K562 (cell line): ENCODE measurements around the gene PPIP5K2. TPM values are rescaled to one million over a fixed set of nuclear protein-coding genes. Genes with fewer than 3 reads are reported as not detected.
A peak's percentile ranks its signal among the peaks of the same experiment; 100 is the strongest.

Experiments
- ATF1 ChIP-seq, 2 experiments: fragments of 450-650 bp in 1 of 2; IDR thresholded peaks; 2 replicates each; pipeline ENCODE4 v1.6.1; 2016; ENCODE audit warnings: missing compliant biosample characterization in 1 of 2, missing genetic modification characterization in 1 of 2
- BRD9 ChIP-seq: fragments of 450-650 bp; IDR thresholded peaks from 2 replicates; pipeline ENCODE4 v1.6.1; 2018; ENCODE audit warnings: low read depth; ENCODE audit not compliant: partially characterized antibody
- CAMTA2 ChIP-seq: fragments of 250-450 bp; sonication (Bioruptor Pico); conservative IDR thresholded peaks from 2 replicates; pipeline ENCODE4 v1.5.1; 2022
- CBFA2T3 ChIP-seq: fragments of 450-650 bp; IDR thresholded peaks from 2 replicates; pipeline ENCODE4 v1.6.1; 2017
- DEAF1 ChIP-seq: fragments of 450-650 bp; formaldehyde crosslinking; IDR thresholded peaks from 2 replicates; pipeline ENCODE4 v1.4.0; 2020; ENCODE audit warnings: mild to moderate bottlenecking, moderate library complexity
- DIDO1 ChIP-seq: fragments of 450-650 bp; IDR thresholded peaks from 2 replicates; pipeline ENCODE4 v1.6.1; 2016; ENCODE audit warnings: low read depth, missing biosample characterization, missing genetic modification characterization
- GATAD2B ChIP-seq: fragments of 450-650 bp; IDR thresholded peaks from 2 replicates; pipeline ENCODE4 v1.6.1; 2017; ENCODE audit warnings: mild to moderate bottlenecking, borderline replicate concordance
- GTF2F1 ChIP-seq: IDR thresholded peaks from 2 replicates; pipeline ENCODE4 v1.6.1; 2011; ENCODE audit warnings: low read depth, low read length, improper control_type of control experiment
- HLTF ChIP-seq: fragments of 450-650 bp; IDR thresholded peaks from 2 replicates; pipeline ENCODE4 v1.6.1; 2016
- HSF4 ChIP-seq: fragments of 250-450 bp; sonication (Bioruptor Pico); IDR thresholded peaks from 2 replicates; pipeline ENCODE4 v2.1.2; 2022; ENCODE audit warnings: mild to moderate bottlenecking, moderate library complexity, borderline replicate concordance
- KAT2B ChIP-seq: IDR thresholded peaks from one replicate; pipeline ENCODE4 v1.6.1; 2012; ENCODE audit warnings: low read depth, mild to moderate bottlenecking, control low read depth, inconsistent platforms, low read length, moderate library complexity
- LCOR ChIP-seq: sonication (generic); formaldehyde crosslinking; IDR thresholded peaks from 2 replicates; pipeline ENCODE4 v1.8.0; 2022; ENCODE audit warnings: mild to moderate bottlenecking, missing genetic modification reagents
- NFATC3 ChIP-seq: fragments of 450-650 bp; IDR thresholded peaks from 2 replicates; pipeline ENCODE4 v1.6.1; 2017; ENCODE audit warnings: mild to moderate bottlenecking
- RFX7 ChIP-seq: fragments of 250-450 bp; sonication (Bioruptor Pico); IDR thresholded peaks from 2 replicates; pipeline ENCODE4 v1.5.1; 2021; ENCODE audit warnings: mild to moderate bottlenecking
- RNF2 ChIP-seq: sonication (generic); IDR thresholded peaks from 2 replicates; pipeline ENCODE4 v1.6.1; 2016
- STAT5B ChIP-seq: fragments of 250-450 bp; sonication (Bioruptor Pico); IDR thresholded peaks from 2 replicates; pipeline ENCODE4 v1.8.0; 2021; ENCODE audit warnings: mild to moderate bottlenecking, inconsistent platforms
- YY1 ChIP-seq, 3 experiments: IDR thresholded peaks; 2 replicates each; pipeline ENCODE4 v1.6.1; 2011; ENCODE audit warnings: low read length in 2 of 3, mild to moderate bottlenecking in 2 of 3, moderate library complexity in 2 of 3, borderline replicate concordance in 1 of 3, control low read depth in 1 of 3, low read depth in 1 of 3; ENCODE audit not compliant: insufficient read depth in 3 of 3, insufficient replicate concordance in 2 of 3, control insufficient read depth in 1 of 3, insufficient read length in 1 of 3; ENCODE audit errors: extremely low read depth in 1 of 3
- ZKSCAN8 ChIP-seq: fragments of 200-800 bp; sonication (Bioruptor generic); IDR thresholded peaks from 2 replicates; pipeline ENCODE4 v1.6.1; 2016; ENCODE audit warnings: missing genetic modification characterization, missing compliant biosample characterization
- ZNF175 ChIP-seq: fragments of 200-800 bp; sonication (Bioruptor generic); IDR thresholded peaks from 2 replicates; pipeline ENCODE4 v1.6.1; 2016; ENCODE audit warnings: low read depth, mild to moderate bottlenecking, missing genetic modification characterization, missing compliant biosample characterization
- ZNF57 ChIP-seq: fragments of 450-650 bp; formaldehyde crosslinking; IDR thresholded peaks from 2 replicates; pipeline ENCODE4 v1.4.0; 2020; ENCODE audit warnings: mild to moderate bottlenecking, moderate library complexity
- polyA plus RNA-seq, 8 experiments: library from polyadenylated mRNA; depleted of rRNA in 4 of 8; stranded (reverse) in 5 of 8; unstranded in 3 of 8; fragments of >200 nt; fragmentation: Nextera tagmentation in 2 of 8; fragmentation: Illumina TruSeq in 1 of 8; extraction: Ambion mirVana in 2 of 8; extraction: Trizol in 1 of 8; gene quantifications; 2 replicates each; pipeline versions ENCODE4 v1.2.1 to v1.2.3, GENCODE V29; 2011 to 2014; ENCODE audit warnings: inconsistent platforms in 1 of 8, missing spikeins in 1 of 8
- total RNA-seq, 7 experiments: library from RNA; depleted of rRNA in 6 of 7; stranded (reverse); fragments of >200 nt in 6 of 7; fragmentation: Illumina TruSeq in 2 of 7; extraction: Trizol in 2 of 7; gene quantifications; 2 replicates each; pipeline versions ENCODE4 v1.2.1 to v1.2.3, GENCODE V29; 2011 to 2021; ENCODE audit warnings: low replicate concordance in 1 of 7
- TF ChIP-seq, protein P1 (sequence below): sonication (generic); formaldehyde crosslinking; IDR thresholded peaks from 2 replicates; pipeline ENCODE4 v1.4.0; 2020; ENCODE audit warnings: mild to moderate bottlenecking, missing genetic modification reagents
- TF ChIP-seq, protein P2 (sequence below), 2 experiments: fragments of 450-650 bp in 1 of 2; sonication (generic) in 1 of 2; formaldehyde crosslinking; conservative IDR thresholded peaks; 2 replicates each; pipeline versions ENCODE4 v1.4.0 to v1.8.1; 2020 to 2022; ENCODE audit warnings: mild to moderate bottlenecking in 1 of 2, missing genetic modification reagents in 1 of 2
- TF ChIP-seq, protein P3 (sequence below): fragments of 450-650 bp; formaldehyde crosslinking; IDR thresholded peaks from 2 replicates; pipeline ENCODE4 v1.4.0; 2020; ENCODE audit warnings: mild to moderate bottlenecking, mixed read lengths

PPIP5K2 gene
- total and polyA plus RNA-seq, 9 of the 15 experiments (the other 6 are each of a cell fraction or from before 2014, with no cell fraction given): 39.4 to 150 (median 99.1) TPM

DNA sequence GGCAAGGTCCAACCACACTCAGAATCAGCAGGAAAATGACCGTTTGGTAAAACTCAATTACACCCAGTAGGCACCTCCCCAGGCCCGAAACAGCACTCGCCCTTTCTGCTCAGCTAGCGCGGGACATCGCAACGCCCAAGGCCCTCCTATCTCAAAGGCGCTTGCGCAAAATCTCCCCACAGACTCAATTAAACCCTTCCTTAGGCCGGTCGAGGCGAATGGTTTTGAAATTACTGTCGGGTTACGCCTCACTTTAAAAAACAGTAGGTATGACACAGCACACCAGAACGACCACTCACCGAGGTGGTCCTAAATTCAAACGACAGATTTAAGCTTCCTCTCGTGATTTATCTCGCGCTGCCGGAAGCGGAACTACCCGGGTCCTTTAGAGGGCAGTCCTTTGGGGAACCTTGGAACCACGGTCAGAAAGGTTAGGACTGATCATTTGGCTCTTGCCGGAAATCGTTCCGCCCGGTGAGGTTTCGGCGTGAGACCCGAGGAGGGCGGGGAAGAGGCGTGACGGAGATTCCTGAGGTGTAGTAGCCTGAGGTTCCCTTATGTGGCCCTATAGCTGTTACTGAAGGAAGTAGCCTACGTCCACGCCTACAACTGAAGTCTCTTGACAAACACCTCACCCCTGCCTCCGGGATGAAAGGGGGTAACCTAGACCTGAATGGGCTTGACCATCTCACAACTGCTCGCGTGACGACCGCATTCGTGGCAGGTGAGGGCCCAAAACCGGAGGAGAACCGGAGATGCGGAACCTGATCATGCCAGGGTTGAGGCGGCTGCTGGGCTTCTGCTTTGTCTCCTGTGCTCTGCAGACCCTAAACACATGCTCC is at the start of gene PPIP5K2, which contains the start of gene GIN1 (continued):
- TF ChIP-seq KAT2B (no peak), ZNF57 (CRISPR knock-in tag) (no peak), DIDO1 (tag) (peak; percentile 94), HLTF (no peak), HSF4 (CRISPR knock-in tag) (no peak), RNF2 (0 out of 2 replicates have a peak, but pooled peaks have one; percentile 66), CBFA2T3 (no peak), ATF1 (CRISPR knock-in tag; IDR thresholded peaks at IDR 0.05) (no peak), ATF1 (tag; IDR thresholded peaks at IDR 0.05) (peak; percentile 91), STAT5B (no peak), CAMTA2 (CRISPR knock-in tag) (no peak), ZNF175 (CRISPR knock-in tag) (no peak), LCOR (peak; percentile 98), BRD9 (no peak), GATAD2B (peak; percentile 78), RFX7 (CRISPR knock-in tag) (no peak), ZKSCAN8 (peak; percentile 60; the same call in 1 of the 2 replicates), NFATC3 (no peak), YY1 (IDR thresholded peaks at IDR 0.05; ENCODE audit: borderline replicate concordance in 1 of 3, control insufficient read depth in 1 of 3, extremely low read depth in 1 of 3, insufficient read depth in 3 of 3, insufficient read length in 1 of 3, insufficient replicate concordance in 2 of 3, low read depth in 1 of 3, low read length in 2 of 3) (peak in 2 of 3 experiments; percentile 14 to 74), GTF2F1 (no peak; the same call in 1 of the 2 replicates), DEAF1 (no peak)
- TF ChIP-seq, protein P1, sequence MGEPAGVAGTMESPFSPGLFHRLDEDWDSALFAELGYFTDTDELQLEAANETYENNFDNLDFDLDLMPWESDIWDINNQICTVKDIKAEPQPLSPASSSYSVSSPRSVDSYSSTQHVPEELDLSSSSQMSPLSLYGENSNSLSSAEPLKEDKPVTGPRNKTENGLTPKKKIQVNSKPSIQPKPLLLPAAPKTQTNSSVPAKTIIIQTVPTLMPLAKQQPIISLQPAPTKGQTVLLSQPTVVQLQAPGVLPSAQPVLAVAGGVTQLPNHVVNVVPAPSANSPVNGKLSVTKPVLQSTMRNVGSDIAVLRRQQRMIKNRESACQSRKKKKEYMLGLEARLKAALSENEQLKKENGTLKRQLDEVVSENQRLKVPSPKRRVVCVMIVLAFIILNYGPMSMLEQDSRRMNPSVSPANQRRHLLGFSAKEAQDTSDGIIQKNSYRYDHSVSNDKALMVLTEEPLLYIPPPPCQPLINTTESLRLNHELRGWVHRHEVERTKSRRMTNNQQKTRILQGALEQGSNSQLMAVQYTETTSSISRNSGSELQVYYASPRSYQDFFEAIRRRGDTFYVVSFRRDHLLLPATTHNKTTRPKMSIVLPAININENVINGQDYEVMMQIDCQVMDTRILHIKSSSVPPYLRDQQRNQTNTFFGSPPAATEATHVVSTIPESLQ (CRISPR knock-in tag): no peak
- TF ChIP-seq, protein P2, sequence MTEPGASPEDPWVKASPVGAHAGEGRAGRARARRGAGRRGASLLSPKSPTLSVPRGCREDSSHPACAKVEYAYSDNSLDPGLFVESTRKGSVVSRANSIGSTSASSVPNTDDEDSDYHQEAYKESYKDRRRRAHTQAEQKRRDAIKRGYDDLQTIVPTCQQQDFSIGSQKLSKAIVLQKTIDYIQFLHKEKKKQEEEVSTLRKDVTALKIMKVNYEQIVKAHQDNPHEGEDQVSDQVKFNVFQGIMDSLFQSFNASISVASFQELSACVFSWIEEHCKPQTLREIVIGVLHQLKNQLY (CRISPR knock-in tag; conservative IDR thresholded peaks at IDR 0.05): no peak
- TF ChIP-seq, protein P3, sequence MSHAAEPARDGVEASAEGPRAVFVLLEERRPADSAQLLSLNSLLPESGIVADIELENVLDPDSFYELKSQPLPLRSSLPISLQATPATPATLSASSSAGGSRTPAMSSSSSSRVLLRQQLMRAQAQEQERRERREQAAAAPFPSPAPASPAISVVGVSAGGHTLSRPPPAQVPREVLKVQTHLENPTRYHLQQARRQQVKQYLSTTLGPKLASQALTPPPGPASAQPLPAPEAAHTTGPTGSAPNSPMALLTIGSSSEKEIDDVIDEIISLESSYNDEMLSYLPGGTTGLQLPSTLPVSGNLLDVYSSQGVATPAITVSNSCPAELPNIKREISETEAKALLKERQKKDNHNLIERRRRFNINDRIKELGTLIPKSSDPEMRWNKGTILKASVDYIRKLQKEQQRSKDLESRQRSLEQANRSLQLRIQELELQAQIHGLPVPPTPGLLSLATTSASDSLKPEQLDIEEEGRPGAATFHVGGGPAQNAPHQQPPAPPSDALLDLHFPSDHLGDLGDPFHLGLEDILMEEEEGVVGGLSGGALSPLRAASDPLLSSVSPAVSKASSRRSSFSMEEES (CRISPR knock-in tag): no peak
